ENCODE data around the gene TIMP3. TPM values are rescaled to one million over a fixed set of nuclear protein-coding genes. Genes with fewer than 3 reads are reported as not detected.

The TIMP3 gene
- total RNA-seq, 1 experiment from 2014 or later, result 3.3 TPM

DNA sequence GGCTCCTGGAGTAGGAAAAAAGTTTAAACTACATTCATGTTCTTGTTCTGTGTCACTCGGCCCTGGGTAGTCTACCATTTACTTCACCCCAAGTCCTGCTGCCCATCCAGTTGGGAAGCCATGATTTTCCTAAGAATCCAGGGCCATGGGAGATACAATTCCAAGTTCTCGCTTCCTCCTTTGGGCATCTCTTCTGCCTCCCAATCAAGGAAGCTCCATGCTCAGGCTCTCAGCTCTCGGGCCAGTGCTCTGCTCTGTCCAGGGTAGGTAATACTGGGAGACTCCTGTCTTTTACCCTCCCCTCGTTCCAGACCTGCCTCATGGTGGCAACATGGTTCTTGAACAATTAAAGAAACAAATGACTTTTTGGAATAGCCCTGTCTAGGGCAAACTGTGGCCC lies 60.6 kb downstream of the TIMP3 start (continued):
- no peak for TF ChIP-seq ESRRA (CRISPR knock-in tag; IDR thresholded peaks at IDR 0.05; ENCODE audit: borderline replicate concordance)
- TF ChIP-seq, protein P1, sequence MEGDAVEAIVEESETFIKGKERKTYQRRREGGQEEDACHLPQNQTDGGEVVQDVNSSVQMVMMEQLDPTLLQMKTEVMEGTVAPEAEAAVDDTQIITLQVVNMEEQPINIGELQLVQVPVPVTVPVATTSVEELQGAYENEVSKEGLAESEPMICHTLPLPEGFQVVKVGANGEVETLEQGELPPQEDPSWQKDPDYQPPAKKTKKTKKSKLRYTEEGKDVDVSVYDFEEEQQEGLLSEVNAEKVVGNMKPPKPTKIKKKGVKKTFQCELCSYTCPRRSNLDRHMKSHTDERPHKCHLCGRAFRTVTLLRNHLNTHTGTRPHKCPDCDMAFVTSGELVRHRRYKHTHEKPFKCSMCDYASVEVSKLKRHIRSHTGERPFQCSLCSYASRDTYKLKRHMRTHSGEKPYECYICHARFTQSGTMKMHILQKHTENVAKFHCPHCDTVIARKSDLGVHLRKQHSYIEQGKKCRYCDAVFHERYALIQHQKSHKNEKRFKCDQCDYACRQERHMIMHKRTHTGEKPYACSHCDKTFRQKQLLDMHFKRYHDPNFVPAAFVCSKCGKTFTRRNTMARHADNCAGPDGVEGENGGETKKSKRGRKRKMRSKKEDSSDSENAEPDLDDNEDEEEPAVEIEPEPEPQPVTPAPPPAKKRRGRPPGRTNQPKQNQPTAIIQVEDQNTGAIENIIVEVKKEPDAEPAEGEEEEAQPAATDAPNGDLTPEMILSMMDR (IDR thresholded peaks at IDR 0.05), result no peak
- TF ChIP-seq ZNF219 (CRISPR knock-in tag; IDR thresholded peaks at IDR 0.05; ENCODE audit: borderline replicate concordance), result no peak

DNA sequence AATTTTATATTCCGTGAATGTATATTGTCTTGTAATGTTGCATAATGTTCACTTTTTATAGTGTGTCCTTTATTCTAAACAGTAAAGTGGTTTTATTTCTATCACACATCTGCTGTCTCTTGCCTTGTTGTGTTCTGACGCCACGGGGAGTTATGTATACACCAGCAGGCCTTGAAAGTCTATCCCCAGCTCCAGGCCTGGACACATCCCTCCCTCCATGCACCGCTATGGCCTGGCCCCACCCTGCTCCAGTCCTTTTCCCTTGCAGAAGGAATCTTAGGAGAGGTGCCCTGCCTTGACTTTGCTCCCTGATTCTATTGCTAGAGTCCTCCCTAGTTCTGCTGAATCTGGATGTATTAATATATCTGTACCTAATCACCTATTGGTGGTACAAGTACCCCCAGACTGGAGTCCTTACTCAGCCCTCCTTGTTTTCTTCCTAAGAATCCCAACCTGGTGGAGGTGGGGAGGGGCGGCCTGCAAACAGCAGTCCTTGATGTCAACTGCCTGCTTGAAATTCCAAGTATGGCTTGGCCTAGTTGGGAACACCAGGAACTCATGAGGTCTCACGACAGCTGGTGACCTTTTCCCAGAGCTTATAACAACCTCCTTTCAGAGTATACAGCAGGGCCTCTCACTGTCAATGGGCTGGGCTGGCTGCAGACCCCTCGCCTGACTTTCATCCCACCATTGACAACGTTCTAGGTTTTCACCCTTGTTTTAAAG lies 61.6 kb downstream of the TIMP3 start:
- H3K27me3 Mint-ChIP-seq (ENCODE audit: low read depth), result no peaks in the 10 kb centered on the region
- H3K27ac Mint-ChIP-seq, result no peak overlapping the region
- no peaks in the 10 kb centered on the region for H3K9me3 Mint-ChIP-seq
- TF ChIP-seq NFE2L1 (CRISPR knock-in tag; IDR thresholded peaks at IDR 0.05) (no peak), IRF2 (CRISPR knock-in tag; IDR thresholded peaks at IDR 0.05; ENCODE audit: borderline replicate concordance, low read depth) (no peak), ZNF671 (CRISPR knock-in tag; IDR thresholded peaks at IDR 0.05) (no peak), ZNF416 (CRISPR knock-in tag; IDR thresholded peaks at IDR 0.05) (no peak), NR2C2 (CRISPR knock-in tag; IDR thresholded peaks at IDR 0.05) (no peak)
- ChIA-PET CTCF (no interaction called here), POLR2A (no interaction called here)
- H3K36me3 Mint-ChIP-seq, result peaks cover 6% of the 10 kb centered on the region; the same call in 1 of the 2 replicates
- DNase-seq (ENCODE audit: low spot score), result no peak
- peaks cover 10% of the 10 kb centered on the region; the same call in 1 of the 2 replicates for H3K4me1 Mint-ChIP-seq
- no peak for ATAC-seq
- H3K4me3 Mint-ChIP-seq, result no peak overlapping the region

DNA sequence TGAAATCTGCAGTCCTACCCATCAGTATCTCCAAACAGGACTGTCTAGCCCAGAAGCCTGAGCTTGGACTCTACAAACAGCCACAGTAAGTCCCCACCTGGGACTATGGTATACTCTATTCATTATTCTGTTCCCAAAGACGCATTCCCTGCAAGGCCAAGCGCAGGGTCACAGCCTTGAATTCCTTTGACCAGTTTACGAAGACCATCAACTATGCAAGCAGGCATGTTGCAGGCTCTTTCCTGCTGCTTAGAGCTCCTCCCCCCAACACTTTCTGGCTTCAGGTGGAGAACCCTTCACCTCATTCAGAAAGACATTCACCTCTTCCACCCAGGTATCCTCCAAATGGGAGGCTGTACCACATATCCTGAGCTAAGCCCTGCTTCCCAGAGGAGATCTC lies 62.5 kb downstream of the TIMP3 start:
- ChIA-PET POLR2A (no interaction called here), CTCF (interaction anchor here (0.7 to 1.2 kb wide), 2 partner anchors 122 to 194 kb away, joined by 3 read pairs; partner anchors contain the start of gene SYN3)
- Mint-ChIP-seq H3K4me3 (no peak overlapping the region), H3K27me3 (ENCODE audit: low read depth) (no peaks in the 10 kb centered on the region), H3K27ac (no peak overlapping the region; the same call in 1 of the 2 replicates), H3K36me3 (peaks cover 6% of the 10 kb centered on the region; the same call in 1 of the 2 replicates), H3K4me1 (peaks cover 8% of the 10 kb centered on the region; the same call in 1 of the 2 replicates), H3K9me3 (no peaks in the 10 kb centered on the region)
- ATAC-seq (no peak), DNase-seq (ENCODE audit: low spot score) (no peak)
- TF ChIP-seq GTF2I (CRISPR knock-in tag; conservative IDR thresholded peaks at IDR 0.05), result no peak
- TF ChIP-seq, protein P2, sequence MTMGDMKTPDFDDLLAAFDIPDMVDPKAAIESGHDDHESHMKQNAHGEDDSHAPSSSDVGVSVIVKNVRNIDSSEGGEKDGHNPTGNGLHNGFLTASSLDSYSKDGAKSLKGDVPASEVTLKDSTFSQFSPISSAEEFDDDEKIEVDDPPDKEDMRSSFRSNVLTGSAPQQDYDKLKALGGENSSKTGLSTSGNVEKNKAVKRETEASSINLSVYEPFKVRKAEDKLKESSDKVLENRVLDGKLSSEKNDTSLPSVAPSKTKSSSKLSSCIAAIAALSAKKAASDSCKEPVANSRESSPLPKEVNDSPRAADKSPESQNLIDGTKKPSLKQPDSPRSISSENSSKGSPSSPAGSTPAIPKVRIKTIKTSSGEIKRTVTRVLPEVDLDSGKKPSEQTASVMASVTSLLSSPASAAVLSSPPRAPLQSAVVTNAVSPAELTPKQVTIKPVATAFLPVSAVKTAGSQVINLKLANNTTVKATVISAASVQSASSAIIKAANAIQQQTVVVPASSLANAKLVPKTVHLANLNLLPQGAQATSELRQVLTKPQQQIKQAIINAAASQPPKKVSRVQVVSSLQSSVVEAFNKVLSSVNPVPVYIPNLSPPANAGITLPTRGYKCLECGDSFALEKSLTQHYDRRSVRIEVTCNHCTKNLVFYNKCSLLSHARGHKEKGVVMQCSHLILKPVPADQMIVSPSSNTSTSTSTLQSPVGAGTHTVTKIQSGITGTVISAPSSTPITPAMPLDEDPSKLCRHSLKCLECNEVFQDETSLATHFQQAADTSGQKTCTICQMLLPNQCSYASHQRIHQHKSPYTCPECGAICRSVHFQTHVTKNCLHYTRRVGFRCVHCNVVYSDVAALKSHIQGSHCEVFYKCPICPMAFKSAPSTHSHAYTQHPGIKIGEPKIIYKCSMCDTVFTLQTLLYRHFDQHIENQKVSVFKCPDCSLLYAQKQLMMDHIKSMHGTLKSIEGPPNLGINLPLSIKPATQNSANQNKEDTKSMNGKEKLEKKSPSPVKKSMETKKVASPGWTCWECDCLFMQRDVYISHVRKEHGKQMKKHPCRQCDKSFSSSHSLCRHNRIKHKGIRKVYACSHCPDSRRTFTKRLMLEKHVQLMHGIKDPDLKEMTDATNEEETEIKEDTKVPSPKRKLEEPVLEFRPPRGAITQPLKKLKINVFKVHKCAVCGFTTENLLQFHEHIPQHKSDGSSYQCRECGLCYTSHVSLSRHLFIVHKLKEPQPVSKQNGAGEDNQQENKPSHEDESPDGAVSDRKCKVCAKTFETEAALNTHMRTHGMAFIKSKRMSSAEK (CRISPR knock-in tag; IDR thresholded peaks at IDR 0.05; ENCODE audit: borderline replicate concordance), result no peak
- no peak for TF ChIP-seq GABPB1 (CRISPR knock-in tag; IDR thresholded peaks at IDR 0.05)
- TF ChIP-seq, protein P3, sequence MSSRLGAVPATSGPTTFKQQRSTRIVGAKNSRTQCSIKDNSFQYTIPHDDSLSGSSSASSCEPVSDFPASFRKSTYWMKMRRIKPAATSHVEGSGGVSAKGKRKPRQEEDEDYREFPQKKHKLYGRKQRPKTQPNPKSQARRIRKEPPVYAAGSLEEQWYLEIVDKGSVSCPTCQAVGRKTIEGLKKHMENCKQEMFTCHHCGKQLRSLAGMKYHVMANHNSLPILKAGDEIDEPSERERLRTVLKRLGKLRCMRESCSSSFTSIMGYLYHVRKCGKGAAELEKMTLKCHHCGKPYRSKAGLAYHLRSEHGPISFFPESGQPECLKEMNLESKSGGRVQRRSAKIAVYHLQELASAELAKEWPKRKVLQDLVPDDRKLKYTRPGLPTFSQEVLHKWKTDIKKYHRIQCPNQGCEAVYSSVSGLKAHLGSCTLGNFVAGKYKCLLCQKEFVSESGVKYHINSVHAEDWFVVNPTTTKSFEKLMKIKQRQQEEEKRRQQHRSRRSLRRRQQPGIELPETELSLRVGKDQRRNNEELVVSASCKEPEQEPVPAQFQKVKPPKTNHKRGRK (CRISPR knock-in tag; IDR thresholded peaks at IDR 0.05; ENCODE audit: borderline replicate concordance), result no peak
- TF ChIP-seq CREB1 (CRISPR knock-in tag; IDR thresholded peaks at IDR 0.05), result no peak
- TF ChIP-seq TP53 (CRISPR knock-in tag; IDR thresholded peaks at IDR 0.05), result no peak
